ENCODE data around the gene EAF1. TPM values are rescaled to one million over a fixed set of nuclear protein-coding genes. Genes with fewer than 3 reads are reported as not detected.
"Not testable (repeated sequence)": the region's sequence is repeated elsewhere in the genome, so short reads cannot be mapped to it uniquely, and the experiment has no call there.

The EAF1 gene
- total RNA-seq, 1 experiment from 2014 or later, result 28.3 TPM

DNA sequence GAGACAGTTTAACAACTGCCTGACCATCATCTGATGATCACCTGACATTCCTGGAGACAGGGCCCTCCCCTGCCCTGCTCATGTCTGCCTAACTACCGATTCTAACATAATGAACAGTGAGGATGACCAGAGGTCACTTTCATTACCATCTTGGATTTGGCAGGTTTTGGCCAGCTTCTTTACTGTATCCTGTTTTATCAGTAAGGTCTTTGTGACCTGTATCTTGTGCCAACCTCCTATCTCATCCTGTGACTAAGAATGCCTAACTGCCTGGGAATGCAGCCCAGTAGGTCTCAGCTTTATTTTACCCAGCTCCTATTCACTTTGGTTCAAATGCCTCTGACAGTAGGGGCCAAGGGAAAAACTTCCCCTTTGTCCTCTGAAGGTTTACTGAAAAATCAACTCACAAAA is 40.2 kb upstream of the EAF1 start:
- H3K4me3 Mint-ChIP-seq (ENCODE audit: unreplicated experiment), result no peak overlapping the region
- DNase-seq (ENCODE audit: unreplicated experiment), result no peak

DNA sequence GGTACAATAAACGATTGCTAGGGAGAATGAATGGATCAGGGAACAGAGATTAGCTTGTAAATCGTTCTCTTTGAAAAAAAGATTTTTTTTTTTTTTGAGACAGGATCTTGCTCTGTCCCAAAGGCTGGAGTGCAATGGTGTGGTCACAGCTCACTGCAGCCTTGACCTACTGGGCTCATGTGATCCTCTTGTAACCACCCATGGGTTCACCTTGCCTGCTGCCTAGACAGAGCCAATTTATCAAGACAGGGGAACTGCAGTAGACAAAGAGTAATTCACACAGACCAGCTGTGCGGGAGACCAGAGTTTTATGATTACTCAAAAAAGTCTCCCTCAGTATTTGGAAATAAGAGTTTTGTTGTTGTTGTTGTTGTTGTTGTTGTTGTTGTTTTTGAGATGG is 39.7 kb upstream of the EAF1 start:
- CTCF ChIA-PET, result interaction anchor here (0.7 to 1.7 kb wide), 7 partner anchors 8 to 121 kb away, joined by 3 to 7 read pairs (median 4); partner anchors contain the start of gene SH3BP5
- BruUV-seq (replicated peaks), result no TSS peak
- POLR2A ChIA-PET, result interaction anchor here (1.0 kb wide), 1 partner anchor 17 kb away, joined by 3 read pairs; no protein-coding TSS in a partner anchor
- Mint-ChIP-seq H3K4me3 (ENCODE audit: unreplicated experiment) (no peak overlapping the region), H3K9me3 (ENCODE audit: unreplicated experiment) (no peaks in the 10 kb centered on the region), H3K4me1 (ENCODE audit: insufficient read depth, unreplicated experiment) (peaks cover 6% of the 10 kb centered on the region), H3K27me3 (ENCODE audit: insufficient read depth, unreplicated experiment) (no peaks in the 10 kb centered on the region), H3K36me3 (ENCODE audit: insufficient read depth, unreplicated experiment) (no peaks in the 10 kb centered on the region), H3K27ac (ENCODE audit: low read depth, unreplicated experiment) (no peak overlapping the region)
- DNase-seq (ENCODE audit: unreplicated experiment), result no peak
- TF ChIP-seq, protein P1, sequence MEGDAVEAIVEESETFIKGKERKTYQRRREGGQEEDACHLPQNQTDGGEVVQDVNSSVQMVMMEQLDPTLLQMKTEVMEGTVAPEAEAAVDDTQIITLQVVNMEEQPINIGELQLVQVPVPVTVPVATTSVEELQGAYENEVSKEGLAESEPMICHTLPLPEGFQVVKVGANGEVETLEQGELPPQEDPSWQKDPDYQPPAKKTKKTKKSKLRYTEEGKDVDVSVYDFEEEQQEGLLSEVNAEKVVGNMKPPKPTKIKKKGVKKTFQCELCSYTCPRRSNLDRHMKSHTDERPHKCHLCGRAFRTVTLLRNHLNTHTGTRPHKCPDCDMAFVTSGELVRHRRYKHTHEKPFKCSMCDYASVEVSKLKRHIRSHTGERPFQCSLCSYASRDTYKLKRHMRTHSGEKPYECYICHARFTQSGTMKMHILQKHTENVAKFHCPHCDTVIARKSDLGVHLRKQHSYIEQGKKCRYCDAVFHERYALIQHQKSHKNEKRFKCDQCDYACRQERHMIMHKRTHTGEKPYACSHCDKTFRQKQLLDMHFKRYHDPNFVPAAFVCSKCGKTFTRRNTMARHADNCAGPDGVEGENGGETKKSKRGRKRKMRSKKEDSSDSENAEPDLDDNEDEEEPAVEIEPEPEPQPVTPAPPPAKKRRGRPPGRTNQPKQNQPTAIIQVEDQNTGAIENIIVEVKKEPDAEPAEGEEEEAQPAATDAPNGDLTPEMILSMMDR (IDR thresholded peaks at IDR 0.05; ENCODE audit: unreplicated experiment), result no peak
- intact Hi-C loops (cut with micrococcal nuclease), result no loop called here

More for the DNA sequence above, 40.2 kb upstream of the EAF1 start:
- ChIA-PET POLR2A (interaction anchor here (1.0 kb wide), 1 partner anchor 18 kb away, joined by 3 read pairs; no protein-coding TSS in a partner anchor), CTCF (interaction anchor here (0.6 to 1.7 kb wide), 5 partner anchors 8 to 121 kb away, joined by 3 to 7 read pairs (median 5); no protein-coding TSS in a partner anchor)
- Mint-ChIP-seq H3K27me3 (ENCODE audit: insufficient read depth, unreplicated experiment) (no peaks in the 10 kb centered on the region), H3K27ac (ENCODE audit: low read depth, unreplicated experiment) (no peak overlapping the region), H3K36me3 (ENCODE audit: insufficient read depth, unreplicated experiment) (no peaks in the 10 kb centered on the region), H3K9me3 (ENCODE audit: unreplicated experiment) (no peaks in the 10 kb centered on the region), H3K4me1 (ENCODE audit: insufficient read depth, unreplicated experiment) (peaks cover 6% of the 10 kb centered on the region)
- BruUV-seq (replicated peaks), result no TSS peak
- intact Hi-C loops (cut with micrococcal nuclease), result no loop called here
- TF ChIP-seq, protein P1 (IDR thresholded peaks at IDR 0.05; ENCODE audit: unreplicated experiment), result no peak

DNA sequence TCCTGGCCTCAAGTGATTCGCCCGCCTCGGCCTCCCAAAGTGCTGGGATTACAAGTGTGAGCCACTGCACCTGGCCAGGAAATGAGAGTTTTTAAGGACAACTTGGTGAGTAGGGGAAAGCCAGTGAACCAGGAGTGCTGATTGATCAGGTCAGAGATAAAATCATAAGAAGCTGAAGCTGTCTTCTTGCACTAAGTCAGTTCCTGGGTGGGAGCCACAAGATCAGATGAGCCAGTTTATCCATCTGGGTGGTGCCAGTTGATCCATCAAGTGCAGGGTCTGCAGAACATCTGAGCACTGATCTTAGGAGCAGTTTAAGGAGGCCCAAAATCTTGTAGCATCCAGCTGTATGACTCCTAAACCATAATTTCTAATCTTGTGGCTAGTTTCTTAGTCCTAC is 39.1 kb upstream of the EAF1 start:
- H3K4me1 Mint-ChIP-seq (ENCODE audit: insufficient read depth, unreplicated experiment); DNase-seq (ENCODE audit: unreplicated experiment); H3K27me3 Mint-ChIP-seq (ENCODE audit: insufficient read depth, unreplicated experiment); H3K9me3 Mint-ChIP-seq (ENCODE audit: unreplicated experiment); BruUV-seq (replicated peaks); intact Hi-C loops (cut with micrococcal nuclease); H3K4me3 Mint-ChIP-seq (ENCODE audit: unreplicated experiment); H3K36me3 Mint-ChIP-seq (ENCODE audit: insufficient read depth, unreplicated experiment); H3K27ac Mint-ChIP-seq (ENCODE audit: low read depth, unreplicated experiment): not testable (repeated sequence)
- POLR2A ChIA-PET, result interaction anchor here (0.7 kb wide), 1 partner anchor 22 kb away, joined by 5 read pairs; no protein-coding TSS in a partner anchor
- CTCF ChIA-PET, result interaction anchor here (0.6 to 1.7 kb wide), 10 partner anchors 9 to 280 kb away, joined by 3 to 7 read pairs (median 3); partner anchors contain the start of gene SH3BP5

DNA sequence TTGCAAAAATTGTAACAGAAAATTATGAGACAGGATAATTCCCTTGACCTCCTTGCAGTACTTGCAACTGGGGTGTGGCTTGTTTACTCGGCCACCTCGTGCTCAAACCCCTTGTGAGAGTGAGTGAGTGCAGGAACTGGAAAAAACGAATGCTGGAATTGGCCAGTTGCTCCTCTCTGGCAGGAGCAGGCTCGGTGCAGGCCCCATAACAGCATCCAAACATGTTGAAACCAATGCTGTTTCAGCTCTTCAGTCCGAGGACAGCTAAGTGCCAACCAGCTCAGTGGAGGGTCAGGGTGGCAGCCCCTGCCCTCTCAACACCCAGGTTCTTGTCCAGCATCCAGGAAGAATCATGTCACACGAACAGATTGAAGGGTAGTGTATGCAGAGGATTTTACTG is 36.9 kb upstream of the EAF1 start:
- Mint-ChIP-seq H3K27ac (ENCODE audit: low read depth, unreplicated experiment) (no peak overlapping the region), H3K4me3 (ENCODE audit: unreplicated experiment) (no peak overlapping the region), H3K27me3 (ENCODE audit: insufficient read depth, unreplicated experiment) (no peaks in the 10 kb centered on the region), H3K9me3 (ENCODE audit: unreplicated experiment) (no peaks in the 10 kb centered on the region), H3K4me1 (ENCODE audit: insufficient read depth, unreplicated experiment) (peaks cover 6% of the 10 kb centered on the region), H3K36me3 (ENCODE audit: insufficient read depth, unreplicated experiment) (no peaks in the 10 kb centered on the region)
- DNase-seq (ENCODE audit: unreplicated experiment), result no peak
- BruUV-seq (replicated peaks), result no TSS peak
- intact Hi-C loops (cut with micrococcal nuclease), result no loop called here
- ChIA-PET CTCF (interaction anchor here (0.6 to 1.8 kb wide), 2 partner anchors 11 to 281 kb away, joined by 4 to 6 read pairs; no protein-coding TSS in a partner anchor), POLR2A (no interaction called here)
- TF ChIP-seq, protein P1 (IDR thresholded peaks at IDR 0.05; ENCODE audit: unreplicated experiment), result no peak
